ENCODE measurements around the gene GPR161. TPM values are rescaled to one million over a fixed set of nuclear protein-coding genes. Genes with fewer than 3 reads are reported as not detected.

Gene GPR161
- total and polyA plus RNA-seq, 2 of the 13 experiments (the other 11 are each of a cell fraction or from before 2014, with no cell fraction given), result 0.13 to 0.35 TPM

DNA sequence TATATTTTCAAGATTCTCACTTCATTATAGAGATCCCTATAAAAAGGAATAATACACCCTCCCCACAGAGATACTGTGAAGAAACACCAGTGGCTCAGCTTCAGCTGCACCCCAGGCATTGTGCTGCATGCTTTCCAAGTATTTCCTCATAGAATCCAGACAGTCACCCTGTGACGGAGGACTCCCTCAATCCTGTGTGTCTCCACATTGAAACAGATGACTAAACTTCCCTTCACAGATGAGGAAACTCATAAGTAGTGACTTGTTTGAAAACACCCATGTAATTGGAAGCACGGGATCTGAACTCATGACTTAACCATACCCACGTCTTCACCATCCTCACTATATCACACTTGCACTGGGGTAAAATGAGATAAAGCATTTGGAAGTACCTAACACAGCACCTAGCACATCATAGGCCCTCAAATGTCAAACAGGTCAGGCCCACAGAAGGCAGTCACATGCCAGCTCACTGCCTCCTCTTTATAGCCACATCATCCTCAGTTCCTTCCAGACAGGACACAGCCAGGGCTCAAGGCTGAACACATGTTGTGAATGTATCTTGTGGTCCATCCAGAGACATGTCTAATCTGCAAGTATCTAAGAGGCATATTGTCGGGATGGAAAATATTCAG, 55.2 kb downstream of the GPR161 start:
- DNase-seq (ENCODE audit: low spot score) (no peak), ATAC-seq (0 out of 3 replicates have a peak, but pooled peaks have one; percentile 6), FAIRE-seq (no peak)
- Histone ChIP-seq H3K27ac (ENCODE audit: extremely low read length, insufficient read depth, low read length) (no peak overlapping the region), H3K27me3 (ENCODE audit: control insufficient read depth in 1 of 2, insufficient read depth in 2 of 2, low read length in 2 of 2) (no peaks in the 10 kb centered on the region), H3K9ac (ENCODE audit: insufficient read depth, low read depth, low read length) (no peak overlapping the region), H3K36me3 (replicated peaks in 1 of 2; ENCODE audit: control insufficient read depth in 1 of 2, insufficient read depth in 2 of 2, low read length in 2 of 2) (peaks cover 3 to 15% of the 10 kb centered on the region in 2 experiments; a peak in 4 of 5 replicates), H2AFZ (ENCODE audit: low read length) (no peak overlapping the region), H4K20me1 (ENCODE audit: insufficient read depth, low read length) (no peaks in the 10 kb centered on the region), H3K9me3 (ENCODE audit: low read length) (no peaks in the 10 kb centered on the region), H3K4me1 (ENCODE audit: insufficient read depth, low read length) (peaks cover 6% of the 10 kb centered on the region; the same call in 1 of the 2 replicates), H3K4me2 (ENCODE audit: low read depth, low read length) (no peak overlapping the region), H3K4me3 (replicated peaks in 1 of 3; ENCODE audit: insufficient read depth in 1 of 3, low read depth in 2 of 3, low read length in 3 of 3) (no peak overlapping the region), H3K79me2 (ENCODE audit: insufficient read depth, low read length) (no peaks in the 10 kb centered on the region)
- ChIA-PET CTCF (ENCODE audit: low intra/inter-chr PET ratio, low total read pairs) (no interaction called here), POLR2A (no interaction called here)
- TF ChIP-seq, protein P1, sequence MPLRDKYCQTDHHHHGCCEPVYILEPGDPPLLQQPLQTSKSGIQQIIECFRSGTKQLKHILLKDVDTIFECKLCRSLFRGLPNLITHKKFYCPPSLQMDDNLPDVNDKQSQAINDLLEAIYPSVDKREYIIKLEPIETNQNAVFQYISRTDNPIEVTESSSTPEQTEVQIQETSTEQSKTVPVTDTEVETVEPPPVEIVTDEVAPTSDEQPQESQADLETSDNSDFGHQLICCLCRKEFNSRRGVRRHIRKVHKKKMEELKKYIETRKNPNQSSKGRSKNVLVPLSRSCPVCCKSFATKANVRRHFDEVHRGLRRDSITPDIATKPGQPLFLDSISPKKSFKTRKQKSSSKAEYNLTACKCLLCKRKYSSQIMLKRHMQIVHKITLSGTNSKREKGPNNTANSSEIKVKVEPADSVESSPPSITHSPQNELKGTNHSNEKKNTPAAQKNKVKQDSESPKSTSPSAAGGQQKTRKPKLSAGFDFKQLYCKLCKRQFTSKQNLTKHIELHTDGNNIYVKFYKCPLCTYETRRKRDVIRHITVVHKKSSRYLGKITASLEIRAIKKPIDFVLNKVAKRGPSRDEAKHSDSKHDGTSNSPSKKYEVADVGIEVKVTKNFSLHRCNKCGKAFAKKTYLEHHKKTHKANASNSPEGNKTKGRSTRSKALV (CRISPR knock-in tag; IDR thresholded peaks at IDR 0.05), result no peak
- TF ChIP-seq ZNF10 (CRISPR knock-in tag; IDR thresholded peaks at IDR 0.05; ENCODE audit: borderline replicate concordance, low read depth), result no peak
- in situ Hi-C loops (cut with HindIII; ENCODE audit: extremely low pct_ligation_motif_present, low pct_unique_long_range_greater_than_20kb) (no loop called here), intact Hi-C loops (cut with micrococcal nuclease; ENCODE audit: unreplicated experiment) (no loop called here)
- BruUV-seq (replicated peaks), result no TSS peak
- WGBS (ENCODE audit: low lambda C conversion rate), result 90% methylated on average over 4 of the region's 4 CpGs

DNA sequence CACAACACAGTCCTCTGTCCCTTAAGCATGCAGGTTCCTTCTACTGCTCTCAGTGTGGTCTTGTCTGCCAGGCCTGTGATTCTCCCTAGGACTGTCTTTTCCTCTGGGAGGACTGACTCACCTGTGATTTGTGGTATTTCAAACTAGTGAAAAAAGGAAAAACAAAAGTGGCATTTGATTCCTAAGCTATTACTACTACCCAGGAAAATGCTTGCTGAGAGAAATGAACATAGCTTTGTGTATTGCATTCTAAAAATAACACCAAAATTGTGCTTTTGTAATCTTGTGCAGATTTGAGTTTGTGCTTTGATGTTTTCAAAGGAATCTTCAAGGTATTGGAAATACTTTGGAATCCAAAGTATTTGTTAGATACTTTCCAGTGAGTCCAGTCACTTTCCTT, 57.0 kb downstream of the GPR161 start:
- intact Hi-C loops (cut with micrococcal nuclease; ENCODE audit: unreplicated experiment), result no loop called here
- DNase-seq (ENCODE audit: low spot score), result no peak
- H3K4me1 ChIP-seq (ENCODE audit: insufficient read depth, low read length), result peaks cover 6% of the 10 kb centered on the region; the same call in 1 of the 2 replicates

More for the DNA sequence above, 57.0 kb downstream of the GPR161 start:
- ATAC-seq, result no peak
- no TSS peak for BruUV-seq (replicated peaks)
- H4K20me1 ChIP-seq (ENCODE audit: insufficient read depth, low read length), result no peaks in the 10 kb centered on the region
- POLR2A ChIA-PET, result no interaction called here
- no peaks in the 10 kb centered on the region for H3K79me2 ChIP-seq (ENCODE audit: insufficient read depth, low read length)
- no peak overlapping the region for H2AFZ ChIP-seq (ENCODE audit: low read length)
- H3K36me3 ChIP-seq (replicated peaks in 1 of 2; ENCODE audit: control insufficient read depth in 1 of 2, insufficient read depth in 2 of 2, low read length in 2 of 2), result peaks cover 4 to 27% of the 10 kb centered on the region in 2 experiments; a peak in 4 of 5 replicates
- no peak for FAIRE-seq
- no peaks in the 10 kb centered on the region for H3K9me3 ChIP-seq (ENCODE audit: low read length)
- no peaks in the 10 kb centered on the region for H3K27me3 ChIP-seq (ENCODE audit: control insufficient read depth in 1 of 2, insufficient read depth in 2 of 2, low read length in 2 of 2)
- H3K4me2 ChIP-seq (ENCODE audit: low read depth, low read length), result no peak overlapping the region
- H3K27ac ChIP-seq (ENCODE audit: extremely low read length, insufficient read depth, low read length), result no peak overlapping the region
- in situ Hi-C loops (cut with HindIII; ENCODE audit: extremely low pct_ligation_motif_present, low pct_unique_long_range_greater_than_20kb), result no loop called here
- H3K4me3 ChIP-seq (replicated peaks in 1 of 3; ENCODE audit: insufficient read depth in 1 of 3, low read depth in 2 of 3, low read length in 3 of 3), result no peak overlapping the region
- no peak overlapping the region for H3K9ac ChIP-seq (ENCODE audit: insufficient read depth, low read depth, low read length)
- TF ChIP-seq, protein P2, sequence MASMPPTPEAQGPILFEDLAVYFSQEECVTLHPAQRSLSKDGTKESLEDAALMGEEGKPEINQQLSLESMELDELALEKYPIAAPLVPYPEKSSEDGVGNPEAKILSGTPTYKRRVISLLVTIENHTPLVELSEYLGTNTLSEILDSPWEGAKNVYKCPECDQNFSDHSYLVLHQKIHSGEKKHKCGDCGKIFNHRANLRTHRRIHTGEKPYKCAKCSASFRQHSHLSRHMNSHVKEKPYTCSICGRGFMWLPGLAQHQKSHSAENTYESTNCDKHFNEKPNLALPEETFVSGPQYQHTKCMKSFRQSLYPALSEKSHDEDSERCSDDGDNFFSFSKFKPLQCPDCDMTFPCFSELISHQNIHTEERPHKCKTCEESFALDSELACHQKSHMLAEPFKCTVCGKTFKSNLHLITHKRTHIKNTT (CRISPR knock-in tag; IDR thresholded peaks at IDR 0.05), result no peak
- CTCF ChIA-PET (ENCODE audit: low intra/inter-chr PET ratio, low total read pairs), result no interaction called here
